Measurements from ENCODE around the gene ERLEC1. TPM values are rescaled to one million over a fixed set of nuclear protein-coding genes. Genes with fewer than 3 reads are reported as not detected.

The ERLEC1 gene
- total RNA-seq, 1 experiment from 2014 or later, result 56.8 TPM

- Histone ChIP-seq H3K36me3 (ENCODE audit: low read depth, low read length) (peaks cover 18% of the 10 kb centered on the region), H3K79me2 (ENCODE audit: low read length) (no peaks in the 10 kb centered on the region), H3K4me2 (ENCODE audit: low read length) (no peak overlapping the region), H2AFZ (ENCODE audit: low read length) (no peak overlapping the region), H3K4me3 (ENCODE audit: low read length) (no peak overlapping the region), H4K20me1 (ENCODE audit: low read length) (no peaks in the 10 kb centered on the region), H3K27ac (ENCODE audit: low read length) (no peak overlapping the region), H3K27me3 (ENCODE audit: low read length) (no peaks in the 10 kb centered on the region), H3K9ac (ENCODE audit: low read length) (no peak overlapping the region), H3K4me1 (ENCODE audit: insufficient read depth, low read length) (no peaks in the 10 kb centered on the region), H3K9me3 (ENCODE audit: low read length) (no peaks in the 10 kb centered on the region), H3K9me2 (replicated peaks; ENCODE audit: low read length) (no peaks in the 10 kb centered on the region), H3F3A (ENCODE audit: low read length, unreplicated experiment) (no peaks in the 10 kb centered on the region)
- ChIA-PET POLR2A (ENCODE audit: unreplicated experiment) (no interaction called here), CTCF (no interaction called here)
- no peak for ATAC-seq
- intact Hi-C loops (cut with micrococcal nuclease), result no loop called here
- TF ChIP-seq EZH2 (IDR thresholded peaks at IDR 0.05; ENCODE audit: low read length, unreplicated experiment) (no peak), EZH2phosphoT487 (IDR thresholded peaks at IDR 0.05; ENCODE audit: borderline replicate concordance, low read length) (no peak), CTCF (conservative IDR thresholded peaks at IDR 0.05; ENCODE audit: low read depth, low read length) (no peak)
- no TSS peak for BruUV-seq (replicated peaks)
- no peak for DNase-seq
Measured at GRCh38 chr2:53801547-53801946, 14.7 kb downstream of the ERLEC1 start.

GRCh38 chr2:53802617-53803151 is 15.8 kb downstream of the ERLEC1 start:
- H3K27me3 ChIP-seq (ENCODE audit: low read length), result no peaks in the 10 kb centered on the region
- H3F3A ChIP-seq (ENCODE audit: low read length, unreplicated experiment), result no peaks in the 10 kb centered on the region
- BruUV-seq (replicated peaks), result no TSS peak
- H3K4me2 ChIP-seq (ENCODE audit: low read length), result no peak overlapping the region
- H3K9me2 ChIP-seq (replicated peaks; ENCODE audit: low read length), result no peaks in the 10 kb centered on the region
- DNase-seq (no peak), ATAC-seq (no peak)
- ChIA-PET POLR2A (ENCODE audit: unreplicated experiment) (no interaction called here), CTCF (no interaction called here)
- intact Hi-C loops (cut with micrococcal nuclease), result no loop called here
- no peaks in the 10 kb centered on the region for H3K4me1 ChIP-seq (ENCODE audit: insufficient read depth, low read length)
- no peaks in the 10 kb centered on the region for H3K79me2 ChIP-seq (ENCODE audit: low read length)
- H3K36me3 ChIP-seq (ENCODE audit: low read depth, low read length), result peaks cover 18% of the 10 kb centered on the region
- H3K4me3 ChIP-seq (ENCODE audit: low read length), result no peak overlapping the region
- no peak overlapping the region for H2AFZ ChIP-seq (ENCODE audit: low read length)
- no peaks in the 10 kb centered on the region for H3K9me3 ChIP-seq (ENCODE audit: low read length)
- TF ChIP-seq EZH2 (IDR thresholded peaks at IDR 0.05; ENCODE audit: low read length, unreplicated experiment) (no peak), CTCF (conservative IDR thresholded peaks at IDR 0.05; ENCODE audit: low read depth, low read length) (no peak), EZH2phosphoT487 (IDR thresholded peaks at IDR 0.05; ENCODE audit: borderline replicate concordance, low read length) (no peak)
- H3K27ac ChIP-seq (ENCODE audit: low read length), result no peak overlapping the region
- no peak overlapping the region for H3K9ac ChIP-seq (ENCODE audit: low read length)
- no peaks in the 10 kb centered on the region for H4K20me1 ChIP-seq (ENCODE audit: low read length)

- Histone ChIP-seq H3K4me1 (ENCODE audit: insufficient read depth, low read length) (no peaks in the 10 kb centered on the region), H3K27me3 (ENCODE audit: low read length) (no peaks in the 10 kb centered on the region), H2AFZ (ENCODE audit: low read length) (no peak overlapping the region), H3K9ac (ENCODE audit: low read length) (no peak overlapping the region), H3F3A (ENCODE audit: low read length, unreplicated experiment) (no peaks in the 10 kb centered on the region), H4K20me1 (ENCODE audit: low read length) (no peaks in the 10 kb centered on the region), H3K4me3 (ENCODE audit: low read length) (no peak overlapping the region), H3K9me3 (ENCODE audit: low read length) (no peaks in the 10 kb centered on the region), H3K36me3 (ENCODE audit: low read depth, low read length) (peaks cover 36% of the 10 kb centered on the region), H3K4me2 (ENCODE audit: low read length) (no peak overlapping the region), H3K9me2 (replicated peaks; ENCODE audit: low read length) (no peaks in the 10 kb centered on the region), H3K27ac (ENCODE audit: low read length) (no peak overlapping the region), H3K79me2 (ENCODE audit: low read length) (no peaks in the 10 kb centered on the region)
- intact Hi-C loops (cut with micrococcal nuclease), result no loop called here
- ATAC-seq, result no peak
- ChIA-PET POLR2A (ENCODE audit: unreplicated experiment) (no interaction called here), CTCF (no interaction called here)
- no peak for DNase-seq
- TF ChIP-seq EZH2 (IDR thresholded peaks at IDR 0.05; ENCODE audit: low read length, unreplicated experiment) (no peak), CTCF (conservative IDR thresholded peaks at IDR 0.05; ENCODE audit: low read depth, low read length) (no peak), EZH2phosphoT487 (IDR thresholded peaks at IDR 0.05; ENCODE audit: borderline replicate concordance, low read length) (no peak)
- BruUV-seq (replicated peaks), result no TSS peak
Measured at GRCh38 chr2:53811601-53812000, 24.8 kb downstream of the ERLEC1 start.

All from PC-3 (cell line).